Measurements from ENCODE around the gene CNTN4. TPM values are rescaled to one million over a fixed set of nuclear protein-coding genes. Genes with fewer than 3 reads are reported as not detected.

Gene CNTN4
- total and polyA plus RNA-seq, 4 donors = 1.2 to 3.8 (median 2.6) TPM

DNA sequence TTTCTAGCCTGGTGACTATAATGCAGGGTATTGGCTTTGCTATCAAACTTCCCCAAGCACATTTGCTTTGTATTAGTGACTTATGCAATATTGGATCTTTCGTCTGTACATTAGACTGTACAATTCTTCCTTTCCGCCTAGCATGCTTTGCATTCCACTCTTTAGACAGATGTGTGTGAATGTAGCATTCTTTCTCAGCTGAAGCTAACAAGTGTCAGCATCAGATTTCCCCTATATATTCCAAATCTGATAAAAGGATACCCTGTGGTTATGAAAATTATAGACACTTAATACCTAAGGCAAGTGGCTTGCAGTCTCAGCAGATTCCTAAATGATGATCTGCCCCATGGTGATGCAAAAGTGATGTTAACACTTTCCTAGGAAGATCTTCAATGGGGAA lies 360.1 kb downstream of the CNTN4 start:
- no peak overlapping the region for H3K4me3 ChIP-seq (ENCODE audit: low read depth in 1 of 3, low read length in 3 of 3)
- peaks cover 0 to 5% (median 0%) of the 10 kb centered on the region in 4 donors for H3K27me3 ChIP-seq (ENCODE audit: control insufficient read depth in 4 of 4, insufficient read depth in 4 of 4, low read length in 3 of 4)
- H3K9ac ChIP-seq (ENCODE audit: low read depth in 1 of 2, low read length in 2 of 2) = no peak overlapping the region
- DNase-seq (ENCODE audit: low spot score) = no peak
- 79% methylated on average over 2 of the region's 2 CpGs for WGBS
- TF ChIP-seq JUND (IDR thresholded peaks at IDR 0.05) (no peak), FOXA2 (IDR thresholded peaks at IDR 0.05) (no peak), YY1 (IDR thresholded peaks at IDR 0.05) (no peak), FOXA1 (IDR thresholded peaks at IDR 0.05) (no peak), RAD21 (IDR thresholded peaks at IDR 0.05) (no peak), GABPA (IDR thresholded peaks at IDR 0.05 in 1 of 2, conservative IDR thresholded peaks at IDR 0.05 in 1 of 2) (no peak), TAF1 (conservative IDR thresholded peaks at IDR 0.05) (no peak), HNF4A (conservative IDR thresholded peaks at IDR 0.05) (no peak), ATF3 (IDR thresholded peaks at IDR 0.05) (no peak), SP1 (IDR thresholded peaks at IDR 0.05) (no peak), RXRA (IDR thresholded peaks at IDR 0.05) (no peak), HNF4G (IDR thresholded peaks at IDR 0.05) (no peak)
- TF ChIP-seq, protein P1, sequence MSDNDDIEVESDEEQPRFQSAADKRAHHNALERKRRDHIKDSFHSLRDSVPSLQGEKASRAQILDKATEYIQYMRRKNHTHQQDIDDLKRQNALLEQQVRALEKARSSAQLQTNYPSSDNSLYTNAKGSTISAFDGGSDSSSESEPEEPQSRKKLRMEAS (IDR thresholded peaks at IDR 0.05) = no peak
- no peak overlapping the region for H3K27ac ChIP-seq (ENCODE audit: low read depth in 1 of 2, low read length in 2 of 2)
- H3K36me3 ChIP-seq (ENCODE audit: control insufficient read depth in 4 of 4, insufficient read depth in 3 of 4, low read depth in 1 of 4, low read length in 3 of 4) = no peaks in the 10 kb centered on the region
- H3K4me1 ChIP-seq (ENCODE audit: control insufficient read depth in 4 of 4, insufficient read depth in 4 of 4, low read length in 3 of 4) = no peaks in the 10 kb centered on the region
- no peaks in the 10 kb centered on the region for H3K9me3 ChIP-seq (ENCODE audit: control insufficient read depth in 4 of 4, low read length in 3 of 4)

DNA sequence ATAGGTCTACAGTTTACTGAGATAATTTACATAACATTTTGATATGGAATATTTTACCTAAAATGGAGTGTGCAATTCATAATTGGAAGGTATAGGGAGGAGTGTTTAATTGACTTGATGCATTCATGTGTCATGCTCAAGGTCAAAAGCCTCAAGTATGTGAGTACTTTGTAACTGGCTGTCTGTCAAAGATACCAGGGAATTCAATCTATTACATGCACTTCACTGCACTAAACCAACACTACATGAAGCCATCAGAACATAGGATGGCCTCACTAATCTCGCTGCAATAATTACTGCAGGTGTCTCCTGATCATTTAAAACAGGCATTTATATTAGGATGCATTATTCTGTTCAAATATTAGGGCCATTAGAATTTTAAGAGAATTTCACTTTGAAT lies 367.2 kb downstream of the CNTN4 start:
- WGBS = 68% methylated on average over 1 of the region's 1 CpG
- no peak for TF ChIP-seq FOXA2 (IDR thresholded peaks at IDR 0.05)
- no peak for TF ChIP-seq JUND (IDR thresholded peaks at IDR 0.05)
- TF ChIP-seq EGR1 (IDR thresholded peaks at IDR 0.05; ENCODE audit: low read depth in 2 of 2) = no peak
- TF ChIP-seq FOXA1 (IDR thresholded peaks at IDR 0.05) = no peak
- no peak for TF ChIP-seq HNF4A (conservative IDR thresholded peaks at IDR 0.05)
- no peak for TF ChIP-seq SP1 (IDR thresholded peaks at IDR 0.05)
- no peaks in the 10 kb centered on the region for H3K4me1 ChIP-seq (ENCODE audit: control insufficient read depth in 4 of 4, insufficient read depth in 4 of 4, low read length in 3 of 4)
- no peaks in the 10 kb centered on the region for H3K9me3 ChIP-seq (ENCODE audit: control insufficient read depth in 4 of 4, low read length in 3 of 4)
- H3K9ac ChIP-seq (ENCODE audit: low read depth in 1 of 2, low read length in 2 of 2) = no peak overlapping the region
- no peak for DNase-seq (ENCODE audit: low spot score)
- no peaks in the 10 kb centered on the region for H3K36me3 ChIP-seq (ENCODE audit: control insufficient read depth in 4 of 4, insufficient read depth in 3 of 4, low read depth in 1 of 4, low read length in 3 of 4)
- H3K4me3 ChIP-seq (ENCODE audit: low read depth in 1 of 3, low read length in 3 of 3) = no peak overlapping the region
- no peaks in the 10 kb centered on the region for H3K27me3 ChIP-seq (ENCODE audit: control insufficient read depth in 4 of 4, insufficient read depth in 4 of 4, low read length in 3 of 4)
- H3K27ac ChIP-seq (ENCODE audit: low read depth in 1 of 2, low read length in 2 of 2) = no peak overlapping the region

GRCh38 chr3:2468816-2469215 lies 370.1 kb downstream of the CNTN4 start:
- Histone ChIP-seq H3K9me3 (ENCODE audit: control insufficient read depth in 4 of 4, low read length in 3 of 4) (no peaks in the 10 kb centered on the region), H3K27me3 (ENCODE audit: control insufficient read depth in 4 of 4, insufficient read depth in 4 of 4, low read length in 3 of 4) (no peaks in the 10 kb centered on the region), H3K36me3 (ENCODE audit: control insufficient read depth in 4 of 4, insufficient read depth in 3 of 4, low read depth in 1 of 4, low read length in 3 of 4) (no peaks in the 10 kb centered on the region), H3K4me3 (ENCODE audit: low read depth in 1 of 3, low read length in 3 of 3) (no peak overlapping the region), H3K27ac (ENCODE audit: low read depth in 1 of 2, low read length in 2 of 2) (no peak overlapping the region), H3K9ac (ENCODE audit: low read depth in 1 of 2, low read length in 2 of 2) (no peak overlapping the region), H3K4me1 (ENCODE audit: control insufficient read depth in 4 of 4, insufficient read depth in 4 of 4, low read length in 3 of 4) (no peaks in the 10 kb centered on the region)
- 66% methylated on average over 4 of the region's 4 CpGs for WGBS
- no peak for DNase-seq (ENCODE audit: low spot score)
- TF ChIP-seq FOXA2 (IDR thresholded peaks at IDR 0.05) (no peak), EGR1 (IDR thresholded peaks at IDR 0.05; ENCODE audit: low read depth in 2 of 2) (no peak), NR2F2 (IDR thresholded peaks at IDR 0.05) (no peak), HNF4G (IDR thresholded peaks at IDR 0.05) (no peak), RAD21 (IDR thresholded peaks at IDR 0.05) (no peak)

DNA sequence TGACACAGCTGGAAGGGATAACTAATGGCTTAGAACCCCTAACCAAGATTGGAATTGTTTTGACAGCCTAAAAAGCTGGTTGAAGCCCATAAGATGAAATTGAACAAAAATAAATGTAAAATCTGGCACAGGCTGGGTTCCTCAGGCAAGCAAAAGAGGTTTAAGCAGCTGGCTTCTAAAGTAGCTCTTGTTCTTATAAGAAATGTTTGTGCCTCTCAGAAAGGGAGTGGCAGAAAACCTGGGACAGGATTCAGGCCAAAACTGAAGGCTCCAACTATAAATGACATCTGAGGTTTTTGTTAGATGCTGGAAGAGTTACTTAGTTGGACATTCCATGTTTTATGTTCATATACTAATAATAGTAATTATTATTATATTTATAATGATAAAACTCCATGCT lies 378.3 kb downstream of the CNTN4 start:
- peaks cover 0 to 3% (median 0%) of the 10 kb centered on the region in 4 donors for H3K27me3 ChIP-seq (ENCODE audit: control insufficient read depth in 4 of 4, insufficient read depth in 4 of 4, low read length in 3 of 4)
- H3K9ac ChIP-seq (ENCODE audit: low read depth in 1 of 2, low read length in 2 of 2) = no peak overlapping the region
- DNase-seq (ENCODE audit: low spot score) = no peak
- no peak overlapping the region for H3K4me3 ChIP-seq (ENCODE audit: low read depth in 1 of 3, low read length in 3 of 3)
- H3K4me1 ChIP-seq (ENCODE audit: control insufficient read depth in 4 of 4, insufficient read depth in 4 of 4, low read length in 3 of 4) = no peaks in the 10 kb centered on the region
- no peaks in the 10 kb centered on the region for H3K36me3 ChIP-seq (ENCODE audit: control insufficient read depth in 4 of 4, insufficient read depth in 3 of 4, low read depth in 1 of 4, low read length in 3 of 4)
- no peak for TF ChIP-seq SP1 (IDR thresholded peaks at IDR 0.05)
- TF ChIP-seq HNF4G (IDR thresholded peaks at IDR 0.05) = no peak
- no peak for TF ChIP-seq NR2F2 (IDR thresholded peaks at IDR 0.05)
- no peak for TF ChIP-seq RAD21 (IDR thresholded peaks at IDR 0.05)
- TF ChIP-seq FOXA2 (IDR thresholded peaks at IDR 0.05) = no peak
- no peak for TF ChIP-seq EGR1 (IDR thresholded peaks at IDR 0.05; ENCODE audit: low read depth in 2 of 2)
- TF ChIP-seq HNF4A (conservative IDR thresholded peaks at IDR 0.05) = no peak
- TF ChIP-seq YY1 (IDR thresholded peaks at IDR 0.05) = no peak
- no peak for TF ChIP-seq RXRA (IDR thresholded peaks at IDR 0.05)
- TF ChIP-seq ATF3 (IDR thresholded peaks at IDR 0.05) = no peak
- H3K9me3 ChIP-seq (ENCODE audit: control insufficient read depth in 4 of 4, low read length in 3 of 4) = peaks cover 0 to 1% (median 0%) of the 10 kb centered on the region in 4 donors
- no peak overlapping the region for H3K27ac ChIP-seq (ENCODE audit: low read depth in 1 of 2, low read length in 2 of 2)

Data from liver (tissue), 9 donors.